ENCODE data around the gene NDE1.

NDE1 gene

DNA sequence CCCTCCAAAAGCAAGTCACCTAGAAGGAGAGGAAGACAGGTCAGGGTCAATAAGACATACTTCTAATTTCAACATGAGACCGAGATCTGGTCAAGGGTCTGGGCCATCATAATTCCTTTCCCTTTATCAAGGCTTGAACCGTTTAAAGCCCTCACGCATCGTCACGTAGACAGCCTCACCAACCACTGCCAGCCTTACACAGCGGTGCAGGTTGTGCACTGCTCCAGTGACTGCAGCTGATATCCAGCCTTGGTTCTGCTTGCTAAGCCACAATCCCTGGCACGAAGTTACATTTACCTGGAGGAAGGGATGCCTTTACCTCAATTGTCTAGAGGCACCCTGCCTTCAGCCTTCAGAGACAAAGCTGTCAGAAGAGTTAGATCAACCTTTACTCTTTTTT, 121.6 kb downstream of the NDE1 start:
- Histone ChIP-seq H3K4me3 (ENCODE audit: low read depth, low read length, poor library complexity, severe bottlenecking) (no peak overlapping the region), H3K9ac (ENCODE audit: low read length) (no peak overlapping the region), H3K27me3 (ENCODE audit: insufficient read depth, low read length) (no peaks in the 10 kb centered on the region), H3K9me3 (ENCODE audit: low read length) (no peaks in the 10 kb centered on the region), H4K20me1 (ENCODE audit: insufficient read depth, low read length) (no peaks in the 10 kb centered on the region), H3F3A (ENCODE audit: insufficient read depth, low read length) (no peaks in the 10 kb centered on the region), H2AFZ (ENCODE audit: low read length) (no peak overlapping the region), H3K79me2 (ENCODE audit: insufficient read depth, low read length) (no peaks in the 10 kb centered on the region), H3K4me2 (ENCODE audit: low read length) (no peak overlapping the region), H3K27ac (ENCODE audit: low read depth, low read length, poor library complexity, severe bottlenecking) (no peak overlapping the region), H3K4me1 (ENCODE audit: insufficient read depth, low read length, severe bottlenecking) (no peaks in the 10 kb centered on the region), H3K36me3 (ENCODE audit: insufficient read depth, low read length) (no peaks in the 10 kb centered on the region), H3K9me2 (ENCODE audit: low read depth, low read length) (no peaks in the 10 kb centered on the region)
- TF ChIP-seq, protein P1, sequence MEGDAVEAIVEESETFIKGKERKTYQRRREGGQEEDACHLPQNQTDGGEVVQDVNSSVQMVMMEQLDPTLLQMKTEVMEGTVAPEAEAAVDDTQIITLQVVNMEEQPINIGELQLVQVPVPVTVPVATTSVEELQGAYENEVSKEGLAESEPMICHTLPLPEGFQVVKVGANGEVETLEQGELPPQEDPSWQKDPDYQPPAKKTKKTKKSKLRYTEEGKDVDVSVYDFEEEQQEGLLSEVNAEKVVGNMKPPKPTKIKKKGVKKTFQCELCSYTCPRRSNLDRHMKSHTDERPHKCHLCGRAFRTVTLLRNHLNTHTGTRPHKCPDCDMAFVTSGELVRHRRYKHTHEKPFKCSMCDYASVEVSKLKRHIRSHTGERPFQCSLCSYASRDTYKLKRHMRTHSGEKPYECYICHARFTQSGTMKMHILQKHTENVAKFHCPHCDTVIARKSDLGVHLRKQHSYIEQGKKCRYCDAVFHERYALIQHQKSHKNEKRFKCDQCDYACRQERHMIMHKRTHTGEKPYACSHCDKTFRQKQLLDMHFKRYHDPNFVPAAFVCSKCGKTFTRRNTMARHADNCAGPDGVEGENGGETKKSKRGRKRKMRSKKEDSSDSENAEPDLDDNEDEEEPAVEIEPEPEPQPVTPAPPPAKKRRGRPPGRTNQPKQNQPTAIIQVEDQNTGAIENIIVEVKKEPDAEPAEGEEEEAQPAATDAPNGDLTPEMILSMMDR (IDR thresholded peaks at IDR 0.05; ENCODE audit: low read length) = no peak
- no peak for TF ChIP-seq EZH2 (IDR thresholded peaks at IDR 0.05; ENCODE audit: borderline replicate concordance, low read length)

DNA sequence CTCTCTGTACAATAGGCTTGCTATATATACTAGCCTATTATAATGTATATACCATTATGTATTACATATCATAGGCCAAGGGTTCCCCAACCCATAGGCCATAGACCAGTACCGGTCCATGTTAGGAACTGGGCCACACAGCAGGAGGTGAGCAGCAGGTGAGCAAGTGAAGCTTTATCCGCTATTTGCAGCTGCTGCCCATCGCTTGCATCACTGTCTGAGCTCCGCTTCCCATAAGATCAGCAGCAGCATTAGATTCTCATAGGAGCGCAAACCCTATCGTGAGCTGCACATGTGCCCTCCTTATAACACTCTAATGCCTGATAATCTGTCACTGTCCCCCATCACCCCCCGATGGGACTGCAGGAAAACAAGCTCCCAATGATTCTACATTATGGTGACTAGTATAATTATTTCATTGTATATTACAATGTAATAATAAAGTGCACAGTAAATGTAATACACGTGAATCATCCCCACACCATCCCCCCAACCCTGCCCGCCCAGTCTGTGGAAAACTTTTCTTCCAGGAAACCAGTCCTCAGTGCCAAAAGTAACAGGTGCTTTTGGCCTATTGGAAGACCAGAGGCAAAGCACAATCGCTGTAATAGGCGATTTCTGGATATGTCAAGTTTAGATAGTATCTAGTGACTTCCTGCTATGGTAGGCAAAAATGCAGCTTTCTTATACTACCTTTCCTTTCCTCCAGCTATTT, 122.7 kb downstream of the NDE1 start:
- H3F3A ChIP-seq (ENCODE audit: insufficient read depth, low read length) = no peaks in the 10 kb centered on the region
- H4K20me1 ChIP-seq (ENCODE audit: insufficient read depth, low read length) = no peaks in the 10 kb centered on the region
- no peaks in the 10 kb centered on the region for H3K4me1 ChIP-seq (ENCODE audit: insufficient read depth, low read length, severe bottlenecking)
- no peaks in the 10 kb centered on the region for H3K36me3 ChIP-seq (ENCODE audit: insufficient read depth, low read length)
- H3K27ac ChIP-seq (ENCODE audit: low read depth, low read length, poor library complexity, severe bottlenecking) = no peak overlapping the region
- H3K79me2 ChIP-seq (ENCODE audit: insufficient read depth, low read length) = no peaks in the 10 kb centered on the region
- no peak overlapping the region for H3K4me3 ChIP-seq (ENCODE audit: low read depth, low read length, poor library complexity, severe bottlenecking)
- H3K9me2 ChIP-seq (ENCODE audit: low read depth, low read length) = no peaks in the 10 kb centered on the region
- H3K4me2 ChIP-seq (ENCODE audit: low read length) = no peak overlapping the region
- no peaks in the 10 kb centered on the region for H3K27me3 ChIP-seq (ENCODE audit: insufficient read depth, low read length)
- no peak overlapping the region for H2AFZ ChIP-seq (ENCODE audit: low read length)
- no peaks in the 10 kb centered on the region for H3K9me3 ChIP-seq (ENCODE audit: low read length)
- no peak overlapping the region for H3K9ac ChIP-seq (ENCODE audit: low read length)
- TF ChIP-seq EZH2 (IDR thresholded peaks at IDR 0.05; ENCODE audit: borderline replicate concordance, low read length) = no peak
- TF ChIP-seq, protein P1 (IDR thresholded peaks at IDR 0.05; ENCODE audit: low read length) = no peak

DNA sequence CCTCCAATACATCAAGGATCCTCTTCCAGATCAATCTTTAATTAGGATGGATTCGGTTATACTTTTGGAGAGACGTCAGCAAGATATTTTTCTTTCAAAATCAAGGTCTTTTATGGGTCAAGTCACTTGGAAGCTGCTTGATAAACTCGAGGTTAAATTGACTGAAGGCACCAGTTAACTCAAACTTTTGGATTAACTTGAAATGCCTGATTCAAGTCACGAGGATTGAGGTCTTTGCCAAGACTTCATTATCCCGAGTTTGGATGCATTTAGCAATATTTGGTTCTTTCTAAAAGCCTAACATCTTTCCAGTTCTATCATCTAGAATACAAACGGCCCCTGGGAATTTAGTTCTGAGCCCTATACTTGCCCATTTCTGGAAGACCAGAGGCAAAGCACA, 123.9 kb downstream of the NDE1 start:
- Histone ChIP-seq H3K9me2 (ENCODE audit: low read depth, low read length) (no peaks in the 10 kb centered on the region), H3K9me3 (ENCODE audit: low read length) (no peaks in the 10 kb centered on the region), H2AFZ (ENCODE audit: low read length) (no peak overlapping the region), H4K20me1 (ENCODE audit: insufficient read depth, low read length) (no peaks in the 10 kb centered on the region), H3F3A (ENCODE audit: insufficient read depth, low read length) (no peaks in the 10 kb centered on the region), H3K4me2 (ENCODE audit: low read length) (no peak overlapping the region), H3K4me3 (ENCODE audit: low read depth, low read length, poor library complexity, severe bottlenecking) (no peak overlapping the region), H3K9ac (ENCODE audit: low read length) (no peak overlapping the region), H3K27ac (ENCODE audit: low read depth, low read length, poor library complexity, severe bottlenecking) (no peak overlapping the region), H3K36me3 (ENCODE audit: insufficient read depth, low read length) (no peaks in the 10 kb centered on the region), H3K27me3 (ENCODE audit: insufficient read depth, low read length) (no peaks in the 10 kb centered on the region), H3K4me1 (ENCODE audit: insufficient read depth, low read length, severe bottlenecking) (no peaks in the 10 kb centered on the region), H3K79me2 (ENCODE audit: insufficient read depth, low read length) (no peaks in the 10 kb centered on the region)
- no peak for TF ChIP-seq EZH2 (IDR thresholded peaks at IDR 0.05; ENCODE audit: borderline replicate concordance, low read length)
- TF ChIP-seq, protein P1 (IDR thresholded peaks at IDR 0.05; ENCODE audit: low read length) = no peak
